Ishikawa (cell line): ENCODE data around the gene DNTTIP2.

ENCODE experiments used
- CEBPB ChIP-seq: IDR thresholded peaks from 2 replicates; pipeline ENCODE4 v1.6.1; 2012
- CREB1 ChIP-seq: IDR thresholded peaks from 2 replicates; pipeline ENCODE4 v1.6.1; 2012; ENCODE audit warnings: low read depth
- EGR1 ChIP-seq: IDR thresholded peaks from 2 replicates; pipeline ENCODE4 v1.6.1; 2012
- EP300 ChIP-seq: IDR thresholded peaks from 2 replicates; pipeline ENCODE4 v1.6.1; 2012; ENCODE audit warnings: borderline replicate concordance
- FOXM1 ChIP-seq: IDR thresholded peaks from 2 replicates; pipeline ENCODE4 v1.6.1; 2012; ENCODE audit warnings: low read depth, borderline replicate concordance
- NFIC ChIP-seq: IDR thresholded peaks from 2 replicates; pipeline ENCODE4 v1.6.1; 2012
- RAD21 ChIP-seq: IDR thresholded peaks from 2 replicates; pipeline ENCODE4 v1.6.1; 2012; ENCODE audit warnings: low read depth
- REST ChIP-seq: IDR thresholded peaks from 2 replicates; pipeline ENCODE4 v1.6.1; 2012; ENCODE audit warnings: low read depth, mild to moderate bottlenecking
- TAF1 ChIP-seq: IDR thresholded peaks from 2 replicates; pipeline ENCODE4 v1.6.1; 2012; ENCODE audit warnings: low read depth, mild to moderate bottlenecking
- TEAD4 ChIP-seq: IDR thresholded peaks from 2 replicates; pipeline ENCODE4 v1.6.1; 2012
- USF1 ChIP-seq: IDR thresholded peaks from 2 replicates; pipeline ENCODE4 v1.6.1; 2012
- YY1 ChIP-seq: IDR thresholded peaks from 2 replicates; pipeline ENCODE4 v1.6.1; 2012; ENCODE audit warnings: low read depth
- TF ChIP-seq, protein P1 (sequence below): IDR thresholded peaks from 2 replicates; pipeline ENCODE4 v1.6.1; 2012

- TF ChIP-seq NFIC (peak; percentile 29), TAF1 (peak; percentile 80), YY1 (no peak), CEBPB (no peak; the same call in 1 of the 2 replicates), EP300 (peak; percentile 57), CREB1 (no peak), RAD21 (peak; percentile 51; the same call in 1 of the 2 replicates), TEAD4 (no peak; the same call in none of the 2 replicates), REST (no peak), EGR1 (peak; percentile 88), FOXM1 (no peak), USF1 (no peak)
- TF ChIP-seq, protein P1, sequence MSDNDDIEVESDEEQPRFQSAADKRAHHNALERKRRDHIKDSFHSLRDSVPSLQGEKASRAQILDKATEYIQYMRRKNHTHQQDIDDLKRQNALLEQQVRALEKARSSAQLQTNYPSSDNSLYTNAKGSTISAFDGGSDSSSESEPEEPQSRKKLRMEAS: peak; percentile 68; the same call in 1 of the 2 replicates
These were observed 30.4 kb upstream of the DNTTIP2 start, which contains the start of gene GCLM for GRCh38 chr1:93909146-93910050.
